Liver (tissue), 4 donors: ENCODE data around the gene KCNJ1. TPM values are rescaled to one million over a fixed set of nuclear protein-coding genes. Genes with fewer than 3 reads are reported as not detected.

Source experiments
- polyA plus RNA-seq, 2 donors: library from polyadenylated mRNA; stranded (reverse) in 1 of 2; unstranded in 1 of 2; fragments of 200-250 nt in 1 of 2; fragments of >200 nt in 1 of 2; fragmentation: Nextera tagmentation in 1 of 2; extraction: Ambion mirVana in 1 of 2; gene quantifications; one replicate each; pipeline versions ENCODE4 v1.2.1 to v1.2.3, GENCODE V29; 2013 to 2015
- total RNA-seq, 2 donors: library from RNA; depleted of rRNA; stranded (reverse); fragments of >200 nt; gene quantifications; one replicate each; pipeline ENCODE4 v1.2.3, GENCODE V29; 2014
- donor health status: healthy.
- donor health status: healthy.
- donor health status: healthy.

KCNJ1 gene
- total and polyA plus RNA-seq, 4 donors, result 0.14 to 0.23 TPM; not detected in 2

Other genes starting within 250 kb of the KCNJ1 start
- 10 to 100 TPM in 1 of 2 donors, 1 to 10 TPM in 1; 5.9 to 18.1 TPM for gene FLI1, start 173.2 kb downstream of the KCNJ1 start, total RNA-seq
- 1 to 10 TPM; 2.5 to 4.1 TPM for gene FLI1, start 173.2 kb downstream of the KCNJ1 start, polyA plus RNA-seq
- under 1 TPM; 0.05 to 0.08 TPM for gene KCNJ5, start 24.1 kb upstream of the KCNJ1 start, total RNA-seq
- gene KCNJ5, start 24.1 kb upstream of the KCNJ1 start, polyA plus RNA-seq, result under 1 TPM; 0.04 to 0.08 TPM
- gene TP53AIP1, start 75.6 kb upstream of the KCNJ1 start, total RNA-seq, result under 1 TPM in 1 of 2 donors, not detected in 1; 0.08 TPM
- not detected for gene TP53AIP1, start 75.6 kb upstream of the KCNJ1 start, polyA plus RNA-seq